WTC11 (cell line): ENCODE measurements around the gene HSF5.
"Not testable (repeated sequence)": the region's sequence is repeated elsewhere in the genome, so short reads cannot be mapped to it uniquely, and the experiment has no call there.

Experiments used
- CBFB ChIP-seq: sonication (generic); formaldehyde crosslinking; IDR thresholded peaks from 2 replicates; pipeline ENCODE4 v1.8.1; 2022; ENCODE audit warnings: mild to moderate bottlenecking, low read depth, missing genetic modification reagents
- ETV6 ChIP-seq: sonication (generic); formaldehyde crosslinking; IDR thresholded peaks from 2 replicates; pipeline ENCODE4 v1.8.1; 2022; ENCODE audit warnings: mild to moderate bottlenecking, missing genetic modification reagents
- FOXP1 ChIP-seq: sonication (generic); formaldehyde crosslinking; IDR thresholded peaks from 2 replicates; pipeline ENCODE4 v1.8.0; 2022; ENCODE audit warnings: missing genetic modification reagents, mild to moderate bottlenecking, moderate library complexity, borderline replicate concordance
- SMAD4 ChIP-seq: sonication (generic); formaldehyde crosslinking; IDR thresholded peaks from 2 replicates; pipeline ENCODE4 v1.8.0; 2022; ENCODE audit warnings: mild to moderate bottlenecking, missing genetic modification reagents
- ZNF121 ChIP-seq: sonication (generic); formaldehyde crosslinking; IDR thresholded peaks from 2 replicates; pipeline ENCODE4 v1.8.0; 2023; ENCODE audit warnings: missing genetic modification reagents
- TF ChIP-seq, protein P1 (sequence below): fragments of 200-600 bp; IDR thresholded peaks from 2 replicates; pipeline ENCODE4 v1.8.0; 2022; ENCODE audit warnings: antibody characterized with exemption
- TF ChIP-seq, protein P2 (sequence below): sonication (generic); formaldehyde crosslinking; conservative IDR thresholded peaks from 2 replicates; pipeline ENCODE4 v1.8.1; 2022; ENCODE audit warnings: mild to moderate bottlenecking, missing genetic modification reagents

DNA sequence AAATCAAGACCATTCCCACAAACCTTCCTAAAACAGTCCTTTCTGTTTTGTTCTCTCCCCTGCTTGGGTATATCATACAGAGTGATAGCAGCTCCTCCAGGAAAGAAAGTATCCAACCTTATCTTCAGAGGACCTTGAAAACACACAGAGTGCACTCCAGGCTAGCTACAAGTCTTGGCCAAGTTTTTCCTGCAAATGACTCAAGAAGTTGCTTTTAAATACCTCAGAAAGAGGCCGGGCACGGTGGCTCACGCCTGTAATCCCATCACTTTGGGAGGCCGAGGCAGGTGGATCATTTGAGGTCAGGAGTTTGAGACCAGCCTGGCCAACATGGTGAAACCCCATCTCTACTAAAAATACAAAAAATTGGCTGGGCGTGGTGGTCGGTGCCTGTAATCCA is 14.9 kb upstream of the HSF5 start:
- TF ChIP-seq, protein P1, sequence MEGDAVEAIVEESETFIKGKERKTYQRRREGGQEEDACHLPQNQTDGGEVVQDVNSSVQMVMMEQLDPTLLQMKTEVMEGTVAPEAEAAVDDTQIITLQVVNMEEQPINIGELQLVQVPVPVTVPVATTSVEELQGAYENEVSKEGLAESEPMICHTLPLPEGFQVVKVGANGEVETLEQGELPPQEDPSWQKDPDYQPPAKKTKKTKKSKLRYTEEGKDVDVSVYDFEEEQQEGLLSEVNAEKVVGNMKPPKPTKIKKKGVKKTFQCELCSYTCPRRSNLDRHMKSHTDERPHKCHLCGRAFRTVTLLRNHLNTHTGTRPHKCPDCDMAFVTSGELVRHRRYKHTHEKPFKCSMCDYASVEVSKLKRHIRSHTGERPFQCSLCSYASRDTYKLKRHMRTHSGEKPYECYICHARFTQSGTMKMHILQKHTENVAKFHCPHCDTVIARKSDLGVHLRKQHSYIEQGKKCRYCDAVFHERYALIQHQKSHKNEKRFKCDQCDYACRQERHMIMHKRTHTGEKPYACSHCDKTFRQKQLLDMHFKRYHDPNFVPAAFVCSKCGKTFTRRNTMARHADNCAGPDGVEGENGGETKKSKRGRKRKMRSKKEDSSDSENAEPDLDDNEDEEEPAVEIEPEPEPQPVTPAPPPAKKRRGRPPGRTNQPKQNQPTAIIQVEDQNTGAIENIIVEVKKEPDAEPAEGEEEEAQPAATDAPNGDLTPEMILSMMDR, result not testable (repeated sequence)
- not testable (repeated sequence) for TF ChIP-seq FOXP1, SMAD4, ETV6, CBFB, ZNF121 (CRISPR knock-in tag)
- TF ChIP-seq, protein P2, sequence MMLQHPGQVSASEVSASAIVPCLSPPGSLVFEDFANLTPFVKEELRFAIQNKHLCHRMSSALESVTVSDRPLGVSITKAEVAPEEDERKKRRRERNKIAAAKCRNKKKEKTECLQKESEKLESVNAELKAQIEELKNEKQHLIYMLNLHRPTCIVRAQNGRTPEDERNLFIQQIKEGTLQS, result not testable (repeated sequence)
